Trophoblast cell (in vitro differentiated cells and primary cell): ENCODE data around the gene ATG7.

Experiments
- DNase-seq, 2 donors: peaks; one replicate each; pipeline ENCODE4 v3.0.0-alpha.2; 2016
- H2AFZ ChIP-seq: 2 replicates; pipeline ENCODE4 v1.6.1; 2013; ENCODE audit warnings: low read length, moderate library complexity, mild to moderate bottlenecking; ENCODE audit not compliant: insufficient read depth, poor library complexity
- H2AK5ac ChIP-seq: 2 replicates; pipeline ENCODE4 v1.6.1; 2013; ENCODE audit warnings: mild to moderate bottlenecking, low read length
- H2BK120ac ChIP-seq: 2 replicates; pipeline ENCODE4 v1.6.1; 2013; ENCODE audit warnings: low read length, mild to moderate bottlenecking, moderate library complexity; ENCODE audit not compliant: insufficient read depth, poor library complexity
- H2BK12ac ChIP-seq: 2 replicates; pipeline ENCODE4 v1.6.1; 2013; ENCODE audit warnings: mild to moderate bottlenecking, low read length, moderate library complexity
- H2BK5ac ChIP-seq: 2 replicates; pipeline ENCODE4 v1.6.1; 2013; ENCODE audit warnings: low read length, low read depth, moderate library complexity, mild to moderate bottlenecking; ENCODE audit not compliant: poor library complexity
- H3K14ac ChIP-seq: 2 replicates; pipeline ENCODE4 v1.6.1; 2013; ENCODE audit warnings: mild to moderate bottlenecking, low read length
- H3K18ac ChIP-seq: 2 replicates; pipeline ENCODE4 v1.6.1; 2013; ENCODE audit warnings: mild to moderate bottlenecking, low read length
- H3K23ac ChIP-seq: 2 replicates; pipeline ENCODE4 v1.6.1; 2013; ENCODE audit warnings: low read length
- H3K27ac ChIP-seq: 2 replicates; pipeline ENCODE4 v1.5.1; 2013; ENCODE audit warnings: low read depth, mild to moderate bottlenecking, inconsistent platforms, low read length, moderate library complexity
- H3K27me3 ChIP-seq: 2 replicates; pipeline ENCODE4 v1.6.1; 2013; ENCODE audit warnings: inconsistent platforms, mild to moderate bottlenecking, low read length, moderate library complexity; ENCODE audit not compliant: insufficient read depth
- H3K36me3 ChIP-seq, 2 experiments: 1 replicate in 1 of 2; 2 replicates in 1 of 2; pipeline ENCODE4 v1.6.1; 2013; ENCODE audit warnings: low read length in 2 of 2, mild to moderate bottlenecking in 2 of 2, moderate library complexity in 1 of 2; ENCODE audit not compliant: insufficient read depth in 2 of 2, control insufficient read depth in 1 of 2
- H3K4ac ChIP-seq: 2 replicates; pipeline ENCODE4 v1.6.1; 2013; ENCODE audit warnings: low read depth, mild to moderate bottlenecking, low read length, moderate library complexity
- H3K4me1 ChIP-seq, 2 experiments: 1 replicate in 1 of 2; 2 replicates in 1 of 2; pipeline ENCODE4 v1.6.1; 2013; ENCODE audit warnings: low read length in 2 of 2, mild to moderate bottlenecking in 2 of 2, moderate library complexity in 1 of 2; ENCODE audit not compliant: insufficient read depth in 2 of 2, control insufficient read depth in 1 of 2
- H3K4me2 ChIP-seq: 2 replicates; pipeline ENCODE4 v1.6.1; 2013; ENCODE audit warnings: inconsistent platforms, mild to moderate bottlenecking, low read length, moderate library complexity
- H3K4me3 ChIP-seq: 2 replicates; pipeline ENCODE4 v1.5.1; 2013; ENCODE audit warnings: mild to moderate bottlenecking, low read depth, low read length, inconsistent platforms
- H3K79me1 ChIP-seq: one replicate; pipeline ENCODE4 v1.6.1; 2013; ENCODE audit warnings: low read length
- H3K79me2 ChIP-seq: 2 replicates; pipeline ENCODE4 v1.6.1; 2013; ENCODE audit warnings: low read length, mild to moderate bottlenecking; ENCODE audit not compliant: control insufficient read depth, insufficient read depth, poor library complexity
- H3K9ac ChIP-seq: 2 replicates; pipeline ENCODE4 v1.6.1; 2013; ENCODE audit warnings: mild to moderate bottlenecking, low read length
- H3K9me3 ChIP-seq: 2 replicates; pipeline ENCODE4 v1.6.1; 2013; ENCODE audit warnings: low read depth, mild to moderate bottlenecking, control low read depth, inconsistent platforms, low read length; ENCODE audit not compliant: insufficient read depth
- H4K12ac ChIP-seq: 2 replicates; pipeline ENCODE4 v1.6.1; 2013; ENCODE audit warnings: low read depth, mild to moderate bottlenecking, low read length, moderate library complexity
- H4K8ac ChIP-seq: 2 replicates; pipeline ENCODE4 v1.6.1; 2013; ENCODE audit warnings: low read depth, mild to moderate bottlenecking, low read length, moderate library complexity
- H4K91ac ChIP-seq: one replicate; pipeline ENCODE4 v1.6.1; 2013; ENCODE audit warnings: low read depth, mild to moderate bottlenecking, low read length, moderate library complexity
- WGBS: extraction: QIAGEN DNeasy Blood & Tissue Kit; methylation state at CpG from one replicate; pipeline ENCODE4 v1.1.7; 2013; ENCODE audit warnings: missing lambda C conversion rate; ENCODE audit not compliant: insufficient read length, insufficient coverage; ENCODE audit errors: extremely low coverage; 5-methylcytosine and 5-hydroxymethylcytosine counted together

The ATG7 gene

GRCh38 chr3:11434017-11434526 lies 161.9 kb downstream of the ATG7 start:
- H2BK5ac ChIP-seq = no peak overlapping the region
- WGBS = no CpG with 5 or more reads among the region's 3 CpGs
- no peak overlapping the region for H3K14ac ChIP-seq
- H3K9me3 ChIP-seq = no peaks in the 10 kb centered on the region
- H3K4ac ChIP-seq = no peak overlapping the region
- H3K79me1 ChIP-seq = no peaks in the 10 kb centered on the region
- no peaks in the 10 kb centered on the region for H3K4me1 ChIP-seq
- H3K27me3 ChIP-seq = no peaks in the 10 kb centered on the region
- no peak overlapping the region for H3K9ac ChIP-seq
- no peak overlapping the region for H2BK120ac ChIP-seq
- no peak overlapping the region for H2BK12ac ChIP-seq
- H4K8ac ChIP-seq = no peak overlapping the region
- H3K18ac ChIP-seq = no peak overlapping the region
- H4K12ac ChIP-seq = no peak overlapping the region
- H3K79me2 ChIP-seq = no peaks in the 10 kb centered on the region
- peak in 1 of 2 donors; percentile 15 for DNase-seq
- H2AK5ac ChIP-seq = no peak overlapping the region
- no peak overlapping the region for H3K23ac ChIP-seq
- no peak overlapping the region for H4K91ac ChIP-seq
- no peaks in the 10 kb centered on the region for H3K36me3 ChIP-seq
- H2AFZ ChIP-seq = no peak overlapping the region
- no peak overlapping the region for H3K27ac ChIP-seq
- H3K4me3 ChIP-seq = no peak overlapping the region
- no peak overlapping the region for H3K4me2 ChIP-seq

- Histone ChIP-seq H3K9me3 (no peaks in the 10 kb centered on the region), H2AK5ac (no peak overlapping the region), H3K18ac (no peak overlapping the region), H2BK12ac (no peak overlapping the region), H3K79me1 (no peaks in the 10 kb centered on the region), H2AFZ (no peak overlapping the region), H4K12ac (no peak overlapping the region), H3K4me2 (no peak overlapping the region), H2BK120ac (no peak overlapping the region), H4K91ac (no peak overlapping the region), H3K23ac (no peak overlapping the region), H3K9ac (no peak overlapping the region), H3K4me3 (no peak overlapping the region), H3K79me2 (no peaks in the 10 kb centered on the region), H2BK5ac (no peak overlapping the region), H3K4me1 (no peaks in the 10 kb centered on the region), H3K27ac (no peak overlapping the region), H3K14ac (no peak overlapping the region), H3K4ac (no peak overlapping the region), H4K8ac (no peak overlapping the region), H3K27me3 (no peaks in the 10 kb centered on the region), H3K36me3 (no peaks in the 10 kb centered on the region)
- no peak for DNase-seq
- no CpG with 5 or more reads among the region's 6 CpGs for WGBS
Observed at GRCh38 chr3:11434563-11435096, 162.4 kb downstream of the ATG7 start.

GRCh38 chr3:11435440-11436165 lies 163.4 kb downstream of the ATG7 start:
- H4K8ac ChIP-seq = no peak overlapping the region

DNA sequence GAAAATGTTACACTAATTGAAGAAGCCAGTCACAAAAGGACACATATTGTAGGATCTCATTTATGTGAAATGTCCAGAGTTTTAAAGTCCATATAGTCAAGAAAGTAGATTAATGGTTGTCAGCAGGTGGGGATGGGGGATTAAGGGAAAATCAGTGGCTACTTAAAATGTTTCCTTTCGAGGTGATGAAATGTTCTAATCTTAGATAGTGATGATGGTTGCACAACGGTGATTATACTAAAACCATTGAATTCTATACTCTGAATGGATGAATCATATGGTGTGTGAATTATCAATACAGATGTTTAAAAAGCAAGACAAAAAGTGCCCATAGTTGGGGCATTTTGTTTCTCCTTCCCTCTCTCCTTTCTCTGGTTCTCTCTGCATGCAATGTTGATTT lies 164.6 kb downstream of the ATG7 start:
- no peak for DNase-seq
- Histone ChIP-seq H3K23ac (no peak overlapping the region), H3K9ac (no peak overlapping the region), H2BK12ac (no peak overlapping the region), H3K18ac (no peak overlapping the region), H3K79me2 (no peaks in the 10 kb centered on the region), H3K79me1 (no peaks in the 10 kb centered on the region), H2BK120ac (no peak overlapping the region), H4K12ac (no peak overlapping the region), H3K4me2 (no peak overlapping the region), H2AFZ (no peak overlapping the region), H3K9me3 (no peaks in the 10 kb centered on the region), H4K91ac (no peak overlapping the region), H2AK5ac (no peak overlapping the region), H3K36me3 (no peaks in the 10 kb centered on the region), H2BK5ac (no peak overlapping the region), H3K4ac (no peak overlapping the region), H3K4me3 (no peak overlapping the region), H3K27me3 (no peaks in the 10 kb centered on the region), H4K8ac (no peak overlapping the region), H3K14ac (no peak overlapping the region), H3K27ac (no peak overlapping the region), H3K4me1 (no peaks in the 10 kb centered on the region)
- no CpG with 5 or more reads among the region's 2 CpGs for WGBS

More at GRCh38 chr3:11435440-11436165, 163.4 kb downstream of the ATG7 start:
- Histone ChIP-seq H3K4ac (no peak overlapping the region), H2BK120ac (no peak overlapping the region), H2AK5ac (no peak overlapping the region), H4K91ac (no peak overlapping the region), H3K18ac (no peak overlapping the region), H2BK5ac (no peak overlapping the region), H3K36me3 (no peaks in the 10 kb centered on the region), H3K9ac (no peak overlapping the region), H3K14ac (no peak overlapping the region), H2BK12ac (no peak overlapping the region), H3K4me1 (no peaks in the 10 kb centered on the region), H2AFZ (no peak overlapping the region), H3K9me3 (no peaks in the 10 kb centered on the region), H3K79me1 (no peaks in the 10 kb centered on the region), H3K4me3 (no peak overlapping the region), H3K23ac (no peak overlapping the region), H3K79me2 (no peaks in the 10 kb centered on the region), H4K12ac (no peak overlapping the region), H3K27me3 (no peaks in the 10 kb centered on the region), H3K27ac (no peak overlapping the region), H3K4me2 (no peak overlapping the region)
- DNase-seq = no peak
- no CpG with 5 or more reads among the region's 7 CpGs for WGBS
